Esophagus (tissue), 2 donors: ENCODE results near the gene EPN2. TPM values are rescaled to one million over a fixed set of nuclear protein-coding genes. Genes with fewer than 3 reads are reported as not detected.
A peak's percentile ranks its signal among the peaks of the same experiment; 100 is the strongest.

Experiments
- H3K27ac ChIP-seq, 2 donors: one replicate each; pipeline ENCODE4 v1.5.1; 2013; ENCODE audit warnings: low read depth in 2 of 2, mild to moderate bottlenecking in 2 of 2, inconsistent platforms in 1 of 2, low read length in 1 of 2, moderate library complexity in 1 of 2
- H3K27me3 ChIP-seq, 2 donors: one replicate each; pipeline ENCODE4 v1.6.1; 2013; ENCODE audit warnings: low read length in 2 of 2, control low read depth in 1 of 2, mild to moderate bottlenecking in 1 of 2; ENCODE audit not compliant: insufficient read depth in 2 of 2, control insufficient read depth in 1 of 2
- H3K36me3 ChIP-seq, 2 donors: one replicate each; pipeline ENCODE4 v1.6.1; 2013; ENCODE audit warnings: low read length in 1 of 2; ENCODE audit not compliant: control insufficient read depth in 2 of 2, insufficient read depth in 2 of 2
- H3K4me1 ChIP-seq, 2 donors: one replicate each; pipeline ENCODE4 v1.6.1; 2013; ENCODE audit warnings: low read length in 1 of 2; ENCODE audit not compliant: control insufficient read depth in 2 of 2, insufficient read depth in 2 of 2
- H3K4me3 ChIP-seq, 2 donors: one replicate each; pipeline ENCODE4 v1.5.1; 2013; ENCODE audit warnings: low read length in 2 of 2, mild to moderate bottlenecking in 2 of 2, low read depth in 1 of 2, moderate library complexity in 1 of 2
- H3K9me3 ChIP-seq, 2 donors: one replicate each; pipeline ENCODE4 v1.6.1; 2013; ENCODE audit warnings: mild to moderate bottlenecking in 2 of 2, low read depth in 1 of 2, low read length in 1 of 2, moderate library complexity in 1 of 2; ENCODE audit not compliant: control insufficient read depth in 2 of 2, insufficient read depth in 1 of 2
- WGBS, 2 donors: extraction: QIAGEN DNeasy Blood & Tissue Kit; methylation state at CpG; one replicate each; pipeline ENCODE4 v1.1.7; 2013; 5-methylcytosine and 5-hydroxymethylcytosine counted together
- polyA plus RNA-seq, 2 donors: library from polyadenylated mRNA; stranded (reverse); fragments of 200-250 nt; gene quantifications; one replicate each; pipeline ENCODE4 v1.2.3, GENCODE V29; 2013
- donor health status: healthy with polysubstance abuse.
- donor health status: Bipolar disorder and iron deficiency.

Gene EPN2
- polyA plus RNA-seq, 2 donors = 27.9 to 44.7 TPM

DNA sequence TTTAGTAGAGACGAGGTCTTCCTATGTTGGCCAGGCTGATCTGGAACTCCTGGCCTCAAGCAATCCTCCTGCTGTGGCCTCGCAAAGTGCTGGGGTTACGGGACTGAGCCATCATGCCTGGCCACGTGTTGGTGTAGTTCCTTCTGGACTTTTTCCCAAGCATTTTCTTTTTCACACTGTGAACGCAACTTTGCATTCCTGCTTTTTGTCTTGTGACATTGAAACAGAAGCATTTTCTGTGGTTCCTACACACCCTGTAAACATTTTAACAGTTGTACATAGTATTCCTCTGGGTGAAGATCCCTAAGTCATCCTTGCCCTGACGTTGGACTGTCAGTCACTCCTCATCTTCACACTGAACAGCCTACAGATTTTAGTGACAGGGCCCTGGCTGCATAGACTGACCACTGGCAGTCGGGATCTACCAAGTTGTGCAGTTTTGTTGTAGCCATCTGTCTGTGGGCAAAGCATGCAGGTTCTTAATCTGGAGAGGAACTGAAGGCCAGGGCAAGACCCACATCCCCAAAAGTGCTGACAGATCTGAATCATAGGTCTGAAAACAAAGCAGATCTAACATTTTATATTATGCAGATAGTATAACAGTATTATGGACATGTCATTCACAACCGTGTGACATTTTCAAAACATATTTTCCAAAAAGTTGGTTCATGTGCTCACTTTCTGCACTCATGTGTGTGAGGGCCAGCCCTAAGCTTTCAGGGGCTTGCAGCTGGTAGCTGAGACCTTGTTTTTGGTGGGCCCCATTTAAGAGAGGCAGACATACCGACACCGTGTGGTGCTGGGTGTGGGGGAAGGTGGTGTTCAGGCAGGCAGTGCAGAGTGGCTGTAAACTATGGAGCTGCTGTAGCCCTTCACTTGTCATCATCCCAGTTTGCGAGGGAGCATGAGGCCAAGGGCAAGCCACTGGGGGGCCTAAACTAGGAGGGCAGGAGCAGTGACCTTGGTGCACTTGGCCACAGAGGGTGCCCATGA, 59.9 kb downstream of the EPN2 start:
- WGBS, 2 donors = 85 to 87% methylated on average over 11 of the region's 11 CpGs
- no peaks in the 10 kb centered on the region for H3K9me3 ChIP-seq
- H3K4me1 ChIP-seq = peaks cover 5 to 16% of the 10 kb centered on the region in 2 donors
- peaks cover 0 to 6% of the 10 kb centered on the region in 2 donors for H3K36me3 ChIP-seq
- H3K27me3 ChIP-seq = no peaks in the 10 kb centered on the region
- H3K27ac ChIP-seq = no peak overlapping the region
- no peak overlapping the region for H3K4me3 ChIP-seq

DNA sequence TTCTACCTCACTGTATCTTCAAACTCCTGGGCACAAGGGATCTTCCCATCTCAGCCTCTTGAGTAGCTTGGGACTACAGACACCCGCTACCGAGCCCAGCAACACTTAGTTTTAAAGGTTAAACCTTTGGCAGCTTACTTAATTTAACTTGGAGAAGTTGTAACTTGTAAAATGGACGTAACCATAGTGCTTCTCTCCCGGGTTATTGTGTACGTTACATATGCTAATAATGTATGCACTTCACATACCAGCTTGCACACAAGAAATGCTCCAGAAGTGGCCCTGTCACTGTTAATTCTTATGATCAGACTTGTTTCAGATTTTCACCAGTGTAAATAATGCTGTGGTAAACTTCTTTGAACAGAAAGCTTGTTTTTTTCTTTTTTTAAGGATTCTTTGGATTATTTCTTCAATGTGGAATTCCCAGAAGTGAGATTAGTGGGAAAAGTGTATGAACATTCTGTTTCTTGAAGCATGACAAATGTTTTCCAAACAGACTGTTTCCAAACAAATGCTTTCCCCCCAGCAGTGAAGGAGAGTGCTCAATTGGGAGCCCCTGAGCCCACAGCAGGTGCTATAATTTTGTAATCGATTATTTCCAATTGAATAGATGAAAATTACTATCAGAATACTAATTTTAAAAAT, 61.5 kb downstream of the EPN2 start:
- H3K27ac ChIP-seq = no peak overlapping the region
- H3K4me3 ChIP-seq = no peak overlapping the region
- H3K4me1 ChIP-seq = peaks cover 5 to 17% of the 10 kb centered on the region in 2 donors
- no peaks in the 10 kb centered on the region for H3K9me3 ChIP-seq
- peaks cover 0 to 14% of the 10 kb centered on the region in 2 donors for H3K36me3 ChIP-seq
- no peaks in the 10 kb centered on the region for H3K27me3 ChIP-seq
- WGBS, 2 donors = 58 to 65% methylated on average over 6 of the region's 6 CpGs

DNA sequence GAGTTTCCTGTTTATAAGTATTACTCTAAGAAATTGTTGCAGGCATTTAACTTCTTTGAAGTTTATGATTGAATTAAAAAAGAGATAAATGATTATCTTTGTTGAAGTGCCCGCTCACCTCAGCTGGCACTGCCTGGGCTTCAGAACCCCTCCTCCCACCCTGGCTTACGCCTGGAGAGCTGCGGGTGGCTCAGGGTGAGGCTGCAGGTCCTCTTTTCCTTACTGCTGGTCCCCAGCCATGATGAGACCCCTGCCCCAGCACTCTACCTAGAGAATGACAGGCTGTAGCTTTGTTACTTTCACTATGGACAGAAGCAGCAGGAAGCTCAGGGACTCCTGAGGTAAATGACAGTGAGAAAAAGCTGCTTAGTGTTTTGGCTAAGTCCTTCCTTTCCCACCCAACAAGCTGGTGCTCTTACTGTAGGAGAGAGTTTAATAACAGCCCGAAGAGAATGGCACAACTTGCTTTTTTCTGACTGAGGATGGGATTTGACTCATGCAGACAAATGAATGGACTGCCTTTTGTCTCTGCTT, 62.1 kb downstream of the EPN2 start:
- Histone ChIP-seq H3K9me3 (no peaks in the 10 kb centered on the region), H3K27me3 (no peaks in the 10 kb centered on the region), H3K36me3 (peaks cover 0 to 17% of the 10 kb centered on the region in 2 donors), H3K27ac (peak overlapping the region in 1 of 2 donors; percentile 59), H3K4me3 (no peak overlapping the region), H3K4me1 (peaks cover 5 to 17% of the 10 kb centered on the region in 2 donors)
- WGBS, 2 donors = 65 to 72% methylated on average over 4 of the region's 4 CpGs

GRCh38 chr17:19299866-19300265, 62.7 kb downstream of the EPN2 start:
- 83 to 87% methylated on average over 7 of the region's 7 CpGs for WGBS, 2 donors
- Histone ChIP-seq H3K27ac (no peak overlapping the region), H3K4me1 (peaks cover 5 to 20% of the 10 kb centered on the region in 2 donors)

GRCh38 chr17:19301274-19301951, 64.2 kb downstream of the EPN2 start:
- Histone ChIP-seq H3K36me3 (peaks cover 3 to 25% of the 10 kb centered on the region in 2 donors), H3K27me3 (no peaks in the 10 kb centered on the region), H3K27ac (peak overlapping the region; percentile 38 to 74), H3K9me3 (no peaks in the 10 kb centered on the region), H3K4me1 (peaks cover 3 to 20% of the 10 kb centered on the region in 2 donors), H3K4me3 (no peak overlapping the region)
- 66 to 77% methylated on average over 5 of the region's 5 CpGs for WGBS, 2 donors

More at GRCh38 chr17:19299866-19300265, 62.7 kb downstream of the EPN2 start:
- H3K36me3 ChIP-seq = peaks cover 2 to 22% of the 10 kb centered on the region in 2 donors
- no peaks in the 10 kb centered on the region for H3K27me3 ChIP-seq
- H3K9me3 ChIP-seq = no peaks in the 10 kb centered on the region
- H3K4me3 ChIP-seq = no peak overlapping the region

DNA sequence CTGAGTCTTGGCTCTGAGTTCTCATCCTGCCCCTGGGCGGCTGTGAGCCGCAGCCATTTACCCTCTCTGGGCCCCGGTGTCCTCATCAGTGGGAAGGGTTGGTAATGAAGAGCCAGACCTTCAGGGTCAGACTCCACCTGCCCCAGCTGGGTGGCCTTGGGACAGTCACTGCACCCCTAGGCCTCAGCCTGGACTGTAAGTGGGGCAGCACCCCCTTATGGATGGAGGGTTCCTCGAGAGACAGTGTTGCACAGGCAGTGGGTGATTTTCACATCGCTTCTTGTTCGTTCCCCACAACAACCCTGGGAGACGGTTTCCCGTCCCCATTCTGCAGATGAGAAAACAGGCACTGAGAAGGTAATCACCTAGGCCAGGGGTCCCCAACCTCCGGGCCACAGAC, 64.8 kb downstream of the EPN2 start:
- H3K36me3 ChIP-seq = peaks cover 3 to 27% of the 10 kb centered on the region in 2 donors
- 89 to 91% methylated on average over 9 of the region's 9 CpGs for WGBS, 2 donors
- peaks cover 5 to 20% of the 10 kb centered on the region in 2 donors for H3K4me1 ChIP-seq
- H3K4me3 ChIP-seq = no peak overlapping the region
- peak overlapping the region; percentile 35 to 74 for H3K27ac ChIP-seq
- H3K9me3 ChIP-seq = no peaks in the 10 kb centered on the region
- H3K27me3 ChIP-seq = no peaks in the 10 kb centered on the region

DNA sequence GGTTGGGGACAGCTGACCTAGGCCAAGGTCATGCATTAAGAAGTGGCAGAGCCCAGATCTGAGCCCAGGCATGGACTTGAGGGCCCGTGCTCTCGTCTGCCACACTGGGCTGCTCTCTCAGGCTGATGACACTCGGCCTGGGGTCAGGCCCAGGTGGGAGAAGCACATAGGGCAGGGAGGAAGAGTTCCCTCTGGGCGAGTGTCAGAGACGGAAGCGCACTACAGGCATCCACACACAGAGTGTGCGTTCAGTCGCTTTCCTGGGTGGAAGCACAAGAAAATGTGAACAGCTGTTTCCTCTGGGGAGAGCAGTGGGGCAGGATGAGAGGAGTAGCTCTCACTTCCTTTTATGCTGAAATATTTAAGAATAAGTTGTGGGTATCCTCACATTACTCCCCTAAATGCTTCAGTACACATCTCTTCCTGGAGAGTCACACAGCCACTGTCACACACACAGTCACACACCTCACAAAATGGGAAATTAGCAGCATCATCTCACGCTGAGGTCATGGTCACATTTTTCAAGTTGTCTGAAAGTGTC, 65.7 kb downstream of the EPN2 start:
- H3K27me3 ChIP-seq = no peaks in the 10 kb centered on the region
- H3K4me3 ChIP-seq = no peak overlapping the region
- 77 to 80% methylated on average over 9 of the region's 9 CpGs for WGBS, 2 donors
- H3K36me3 ChIP-seq = peaks cover 3 to 27% of the 10 kb centered on the region in 2 donors
- no peak overlapping the region for H3K27ac ChIP-seq
- peaks cover 5 to 17% of the 10 kb centered on the region in 2 donors for H3K4me1 ChIP-seq
- no peaks in the 10 kb centered on the region for H3K9me3 ChIP-seq

DNA sequence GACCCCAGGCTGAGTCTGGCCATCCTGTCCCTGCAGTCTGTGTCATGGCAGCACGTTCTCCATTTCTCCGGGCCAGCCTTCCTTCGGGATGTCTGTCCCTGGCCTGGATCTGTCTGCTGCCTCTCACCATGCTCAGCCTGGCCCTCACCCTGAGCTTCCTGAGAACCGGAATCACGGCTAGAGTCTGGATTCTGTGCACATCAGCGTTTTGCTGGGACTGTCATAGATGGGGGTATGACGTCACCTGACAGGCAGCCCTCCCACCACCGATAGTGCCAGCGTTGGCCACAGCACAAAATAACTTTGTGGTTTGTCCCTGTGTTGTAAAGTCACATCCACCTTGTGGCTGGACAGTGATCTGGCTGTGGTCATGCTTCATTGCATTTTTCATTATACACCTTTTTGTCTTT, 66.2 kb downstream of the EPN2 start:
- H3K9me3 ChIP-seq = no peaks in the 10 kb centered on the region
- WGBS, 2 donors = 81 to 84% methylated on average over 9 of the region's 9 CpGs
- H3K4me3 ChIP-seq = no peak overlapping the region
- H3K27me3 ChIP-seq = no peaks in the 10 kb centered on the region
- H3K4me1 ChIP-seq = peaks cover 5 to 17% of the 10 kb centered on the region in 2 donors
- no peak overlapping the region for H3K27ac ChIP-seq
- H3K36me3 ChIP-seq = peaks cover 3 to 27% of the 10 kb centered on the region in 2 donors

DNA sequence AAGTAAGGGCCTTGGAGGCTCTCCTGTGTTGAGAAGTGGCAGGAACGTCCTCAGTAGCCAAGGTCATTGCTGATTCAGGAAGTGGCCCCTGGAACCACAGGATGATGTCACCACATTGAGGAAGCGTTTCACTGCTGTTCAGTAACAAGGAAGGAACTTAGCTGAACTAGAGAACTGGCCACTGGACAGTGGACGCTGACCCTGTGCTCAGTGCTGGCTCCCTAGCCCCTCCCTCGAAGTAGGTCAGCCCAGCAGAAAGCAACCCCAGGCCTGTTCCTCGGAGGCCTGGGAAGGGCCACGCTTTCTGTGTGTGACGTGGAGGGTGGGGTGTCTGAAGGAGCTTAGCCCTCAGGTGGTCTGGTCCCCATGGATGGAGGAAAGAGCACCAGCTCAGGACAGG, 67.0 kb downstream of the EPN2 start:
- 66 to 71% methylated on average over 7 of the region's 7 CpGs for WGBS, 2 donors
- H3K27me3 ChIP-seq = no peaks in the 10 kb centered on the region
- H3K4me3 ChIP-seq = no peak overlapping the region
- H3K27ac ChIP-seq = peak overlapping the region; percentile 60 to 66
- peaks cover 4 to 17% of the 10 kb centered on the region in 2 donors for H3K4me1 ChIP-seq
- peaks cover 3 to 27% of the 10 kb centered on the region in 2 donors for H3K36me3 ChIP-seq
- H3K9me3 ChIP-seq = no peaks in the 10 kb centered on the region
